ENCODE results near the gene SORCS3. TPM values are rescaled to one million over a fixed set of nuclear protein-coding genes. Genes with fewer than 3 reads are reported as not detected.

The SORCS3 gene
- total RNA-seq, 2 donors from 2014 or later: not detected

- Histone ChIP-seq H3K27ac (no peak overlapping the region), H3K36me3 (no peaks in the 10 kb centered on the region), H3K4me3 (no peak overlapping the region), H3K4me1 (ENCODE audit: control insufficient read depth in 1 of 2, low read depth in 2 of 2) (no peaks in the 10 kb centered on the region), H3K9me3 (no peaks in the 10 kb centered on the region), H3K27me3 (replicated peaks; ENCODE audit: insufficient read depth) (no peaks in the 10 kb centered on the region)
- no peak for TF ChIP-seq CTCF (IDR thresholded peaks at IDR 0.05)
- DNase-seq (ENCODE audit: low spot score): no peak
- no peak for ATAC-seq (ENCODE audit: insufficient number of reproducible peaks, low FRiP score, low read depth)
These were observed 639.8 kb downstream of the SORCS3 start for GRCh38 chr10:105280895-105281294.

- ATAC-seq (ENCODE audit: insufficient number of reproducible peaks, low FRiP score, low read depth) (no peak), DNase-seq (ENCODE audit: low spot score) (no peak)
- Histone ChIP-seq H3K4me1 (ENCODE audit: control insufficient read depth in 1 of 2, low read depth in 2 of 2) (no peaks in the 10 kb centered on the region), H3K36me3 (no peaks in the 10 kb centered on the region), H3K4me3 (no peak overlapping the region), H3K27me3 (replicated peaks; ENCODE audit: insufficient read depth) (no peaks in the 10 kb centered on the region), H3K27ac (no peak overlapping the region), H3K9me3 (no peaks in the 10 kb centered on the region)
- TF ChIP-seq CTCF (IDR thresholded peaks at IDR 0.05): no peak
These were observed 643.6 kb downstream of the SORCS3 start for GRCh38 chr10:105284476-105285215.

DNA sequence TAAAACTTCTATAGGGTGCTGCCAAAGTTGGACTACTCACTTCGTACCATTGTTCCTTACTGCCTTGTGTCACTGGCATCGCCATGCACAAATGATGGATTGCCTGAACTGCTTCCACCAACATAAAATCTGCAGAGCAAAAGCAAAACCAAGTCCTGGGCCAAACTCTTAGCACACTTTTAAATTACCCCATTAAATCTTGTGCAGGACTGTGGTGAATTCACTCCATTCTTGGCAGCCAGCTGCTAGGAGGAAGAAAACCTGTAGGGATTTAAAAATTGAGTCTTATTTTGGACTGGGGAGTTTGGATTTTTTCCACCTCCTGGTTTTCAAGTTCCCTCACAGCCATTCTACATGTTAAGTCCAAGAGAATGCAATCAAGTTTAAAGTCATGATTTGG lies 646.9 kb downstream of the SORCS3 start:
- no peaks in the 10 kb centered on the region for H3K9me3 ChIP-seq
- no peaks in the 10 kb centered on the region for H3K36me3 ChIP-seq
- H3K4me1 ChIP-seq (ENCODE audit: control insufficient read depth in 1 of 2, low read depth in 2 of 2): no peaks in the 10 kb centered on the region
- no peak for DNase-seq (ENCODE audit: low spot score)
- no peak overlapping the region for H3K27ac ChIP-seq
- ATAC-seq (ENCODE audit: insufficient number of reproducible peaks, low FRiP score, low read depth): no peak
- no peaks in the 10 kb centered on the region for H3K27me3 ChIP-seq (replicated peaks; ENCODE audit: insufficient read depth)
- TF ChIP-seq CTCF (IDR thresholded peaks at IDR 0.05): no peak
- H3K4me3 ChIP-seq: no peak overlapping the region

GRCh38 chr10:105288613-105289012 lies 647.5 kb downstream of the SORCS3 start:
- no peak for ATAC-seq (ENCODE audit: insufficient number of reproducible peaks, low FRiP score, low read depth)
- H3K36me3 ChIP-seq: no peaks in the 10 kb centered on the region

DNA sequence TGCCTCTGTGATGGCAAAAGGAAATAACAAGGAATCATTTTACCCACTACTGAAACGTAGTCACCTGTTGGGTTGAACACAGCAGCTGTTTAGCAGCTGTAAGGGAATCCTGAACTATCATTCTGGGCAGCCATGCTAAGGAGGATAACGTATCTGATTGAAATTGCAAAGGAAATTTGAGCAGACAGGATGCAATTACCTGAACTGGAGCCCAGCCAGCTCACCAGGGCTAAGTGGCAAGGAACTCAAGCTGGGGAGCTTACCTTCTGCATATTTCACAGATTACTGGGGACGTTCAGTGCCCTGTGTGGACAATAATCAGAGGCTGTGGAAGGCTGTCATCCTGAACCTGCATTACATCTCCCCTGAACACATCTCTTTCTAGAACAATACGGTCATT lies 650.5 kb downstream of the SORCS3 start:
- Histone ChIP-seq H3K9me3 (no peaks in the 10 kb centered on the region), H3K36me3 (no peaks in the 10 kb centered on the region), H3K4me1 (ENCODE audit: control insufficient read depth in 1 of 2, low read depth in 2 of 2) (no peaks in the 10 kb centered on the region), H3K27me3 (replicated peaks; ENCODE audit: insufficient read depth) (no peaks in the 10 kb centered on the region), H3K4me3 (no peak overlapping the region), H3K27ac (no peak overlapping the region)
- DNase-seq (ENCODE audit: low spot score) (no peak), ATAC-seq (ENCODE audit: insufficient number of reproducible peaks, low FRiP score, low read depth) (no peak)
- no peak for TF ChIP-seq CTCF (IDR thresholded peaks at IDR 0.05)

More at GRCh38 chr10:105288613-105289012, 647.5 kb downstream of the SORCS3 start:
- Histone ChIP-seq H3K4me3 (no peak overlapping the region), H3K9me3 (no peaks in the 10 kb centered on the region), H3K27me3 (replicated peaks; ENCODE audit: insufficient read depth) (no peaks in the 10 kb centered on the region), H3K27ac (no peak overlapping the region), H3K4me1 (ENCODE audit: control insufficient read depth in 1 of 2, low read depth in 2 of 2) (no peaks in the 10 kb centered on the region)
- no peak for TF ChIP-seq CTCF (IDR thresholded peaks at IDR 0.05)
- no peak for DNase-seq (ENCODE audit: low spot score)

All from thoracic aorta (tissue), 2 donors.